Head of caudate nucleus (tissue), 42 donors: ENCODE measurements around the gene C5orf15.
"Not testable (repeated sequence)": the region's sequence is repeated elsewhere in the genome, so short reads cannot be mapped to it uniquely, and the experiment has no call there.

Source experiments
- DNase-seq, 42 donors: peaks; one replicate each; pipeline versions ENCODE4 v3.0.0 to v3.0.0-alpha.2; 2020 to 2021; ENCODE audit warnings: mixed read lengths in 7 of 42
- intact Hi-C: fragments of 100-400 bp; cut with DNase I; formaldehyde crosslinking; loops from one replicate; pipeline ENCODE4 v1.15.0; 2022

The C5orf15 gene

GRCh38 chr5:133995341-133995740 lies 26.9 kb upstream of the C5orf15 start:
- peak in 1 of 42 donors; percentile 22 for DNase-seq
- intact Hi-C loops = no loop called here

GRCh38 chr5:133994990-133995333 lies 26.5 kb upstream of the C5orf15 start:
- DNase-seq = no peak
- intact Hi-C loops = no loop called here

GRCh38 chr5:133994297-133994989 lies 26.0 kb upstream of the C5orf15 start:
- intact Hi-C loops = no loop called here
- peak in 1 of 42 donors; percentile 8 for DNase-seq

GRCh38 chr5:133993185-133993936 lies 24.9 kb upstream of the C5orf15 start:
- DNase-seq = peak in 2 of 42 donors; percentile 16 to 21
- intact Hi-C loops = no loop called here

GRCh38 chr5:133992429-133993155 lies 24.2 kb upstream of the C5orf15 start:
- peak in 37 of 42 donors; percentile 27 to 82 (median 57) for DNase-seq

GRCh38 chr5:133991171-133991910 lies 22.9 kb upstream of the C5orf15 start:
- peak in 2 of 42 donors; percentile 18 to 19 for DNase-seq
- intact Hi-C loops = no loop called here

More at GRCh38 chr5:133992429-133993155, 24.2 kb upstream of the C5orf15 start:
- intact Hi-C loops = no loop called here

GRCh38 chr5:133990396-133990795 lies 22.0 kb upstream of the C5orf15 start:
- intact Hi-C loops = no loop called here
- peak in 1 of 42 donors; percentile 13 for DNase-seq

- intact Hi-C loops = no loop called here
- DNase-seq = peak in 5 of 42 donors; percentile 14 to 36 (median 20)
Measured at GRCh38 chr5:133985540-133986180, 17.2 kb upstream of the C5orf15 start.

GRCh38 chr5:133983674-133984073 lies 15.2 kb upstream of the C5orf15 start:
- DNase-seq = peak in 5 of 42 donors; percentile 7 to 23 (median 9)

GRCh38 chr5:133981714-133982113 lies 13.3 kb upstream of the C5orf15 start:
- intact Hi-C loops = no loop called here
- peak in 2 of 42 donors; percentile 13 to 29 for DNase-seq

More at GRCh38 chr5:133983674-133984073, 15.2 kb upstream of the C5orf15 start:
- intact Hi-C loops = no loop called here

- intact Hi-C loops = no loop called here
Measured at GRCh38 chr5:133980652-133981051, 12.2 kb upstream of the C5orf15 start.

GRCh38 chr5:133978943-133979342 lies 10.5 kb upstream of the C5orf15 start:
- intact Hi-C loops = no loop called here
- DNase-seq = peak in 4 of 42 donors; percentile 19 to 32 (median 23)

More at GRCh38 chr5:133980652-133981051, 12.2 kb upstream of the C5orf15 start:
- DNase-seq = peak in 5 of 42 donors; percentile 16 to 40 (median 36)

- intact Hi-C loops = no loop called here
Measured at GRCh38 chr5:133977858-133978257, 9.4 kb upstream of the C5orf15 start.

GRCh38 chr5:133977161-133977787 lies 8.8 kb upstream of the C5orf15 start:
- peak in 5 of 42 donors; percentile 5 to 36 (median 23) for DNase-seq
- intact Hi-C loops = no loop called here

More at GRCh38 chr5:133977858-133978257, 9.4 kb upstream of the C5orf15 start:
- peak in 1 of 42 donors; percentile 5 for DNase-seq

GRCh38 chr5:133975546-133975945 lies 7.1 kb upstream of the C5orf15 start:
- intact Hi-C loops = not testable (repeated sequence)
- DNase-seq = peak in 3 of 42 donors; percentile 9 to 12 (median 11)

GRCh38 chr5:133974142-133974541 lies 5.7 kb upstream of the C5orf15 start:
- intact Hi-C loops = no loop called here
- DNase-seq = peak in 1 of 42 donors; percentile 1

GRCh38 chr5:133970325-133970909 lies 2.0 kb upstream of the C5orf15 start:
- intact Hi-C loops = no loop called here
- DNase-seq = peak in 1 of 42 donors; percentile 5
